Measurements from ENCODE around the gene TCF12.

The TCF12 gene

GRCh38 chr15:57321973-57322601, 403.6 kb downstream of the TCF12 start:
- DNase-seq (ENCODE audit: low read depth) = no peak

DNA sequence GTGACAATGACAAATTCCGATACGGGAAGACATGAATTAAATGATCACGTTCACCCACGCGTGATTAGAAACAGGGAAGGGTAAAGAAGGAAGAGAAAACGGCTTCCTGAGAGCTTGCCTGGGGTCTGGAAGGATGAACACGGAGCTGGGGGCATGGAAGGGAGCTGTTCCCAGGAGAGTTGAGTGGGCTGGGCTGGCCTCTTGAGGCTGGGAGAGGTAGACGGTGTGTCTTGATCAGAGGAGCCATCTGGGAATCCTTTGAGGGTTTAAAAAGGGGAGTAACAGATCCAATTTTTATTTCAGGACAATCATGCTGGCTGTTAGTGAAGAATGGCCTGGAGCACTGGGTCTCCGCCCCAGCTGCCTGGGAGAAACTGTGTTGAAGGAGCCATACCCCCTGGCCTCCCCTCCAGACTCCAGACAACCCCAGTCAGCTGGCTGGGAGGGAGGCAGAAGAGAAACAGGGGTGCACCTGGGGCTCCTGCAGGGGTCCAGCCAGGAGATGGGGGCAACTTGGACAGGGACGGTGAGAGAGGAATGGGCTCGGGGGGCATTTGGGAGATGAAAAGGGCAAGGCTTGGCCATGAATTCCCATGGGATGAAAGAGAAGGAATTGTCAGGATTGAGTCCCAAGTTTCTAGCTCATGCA, 404.3 kb downstream of the TCF12 start:
- no peak for DNase-seq (ENCODE audit: low read depth)

- DNase-seq (ENCODE audit: low read depth) = no peak
Measured at GRCh38 chr15:57323299-57323805, 404.9 kb downstream of the TCF12 start.

- no peak for DNase-seq (ENCODE audit: low read depth)
Measured at GRCh38 chr15:57323806-57324589, 405.6 kb downstream of the TCF12 start.

DNA sequence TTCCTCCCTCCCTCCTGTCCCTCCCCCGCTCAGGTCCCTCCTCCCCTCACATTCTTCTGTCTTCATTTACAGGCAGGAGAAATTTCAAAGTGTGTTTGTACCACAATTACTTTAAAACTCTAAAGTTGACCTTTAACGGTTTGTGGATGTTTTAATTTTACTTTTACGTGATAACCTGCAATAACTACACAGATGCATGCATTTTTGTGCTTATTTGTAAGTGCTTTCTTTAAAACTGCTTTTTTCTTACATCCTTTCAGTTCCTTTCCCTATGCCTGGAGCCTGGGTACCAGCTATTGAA, 406.1 kb downstream of the TCF12 start:
- no peak for DNase-seq (ENCODE audit: low read depth)

DNA sequence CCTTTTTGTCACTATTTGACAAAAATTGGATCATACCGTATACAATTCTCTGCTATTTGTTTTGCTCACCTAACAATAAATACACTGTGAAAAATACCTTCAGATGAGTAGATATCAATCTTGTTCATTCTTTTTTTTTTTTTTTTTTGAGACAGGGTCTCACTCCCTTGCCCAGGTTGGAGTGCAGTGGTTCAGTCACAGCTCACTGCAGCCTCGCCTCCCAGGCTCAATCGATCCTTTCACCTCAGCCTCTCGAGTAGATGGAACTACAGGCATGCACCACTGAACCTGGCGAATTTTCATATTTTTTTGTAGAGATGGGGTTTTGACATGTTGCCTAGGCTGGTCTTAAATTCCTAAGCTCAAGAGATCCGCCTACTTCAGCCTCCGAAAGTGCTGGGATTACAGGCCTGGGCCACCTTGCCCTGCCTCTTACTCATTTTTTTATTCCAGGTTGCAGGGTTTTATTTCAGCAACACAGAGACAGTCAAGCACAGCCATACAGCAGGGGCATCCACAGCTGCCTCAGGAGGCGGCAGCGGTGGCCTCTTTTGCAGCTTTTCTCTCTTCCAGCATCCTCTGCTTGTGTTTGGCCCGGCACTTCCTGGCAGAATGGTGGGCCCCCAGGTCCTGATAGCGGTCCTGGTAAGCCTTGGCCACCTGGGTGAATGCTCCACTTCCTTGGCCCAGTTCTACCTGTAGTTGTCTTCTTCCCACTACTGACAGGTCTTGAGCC, 406.7 kb downstream of the TCF12 start:
- DNase-seq (ENCODE audit: low read depth) = no peak

DNA sequence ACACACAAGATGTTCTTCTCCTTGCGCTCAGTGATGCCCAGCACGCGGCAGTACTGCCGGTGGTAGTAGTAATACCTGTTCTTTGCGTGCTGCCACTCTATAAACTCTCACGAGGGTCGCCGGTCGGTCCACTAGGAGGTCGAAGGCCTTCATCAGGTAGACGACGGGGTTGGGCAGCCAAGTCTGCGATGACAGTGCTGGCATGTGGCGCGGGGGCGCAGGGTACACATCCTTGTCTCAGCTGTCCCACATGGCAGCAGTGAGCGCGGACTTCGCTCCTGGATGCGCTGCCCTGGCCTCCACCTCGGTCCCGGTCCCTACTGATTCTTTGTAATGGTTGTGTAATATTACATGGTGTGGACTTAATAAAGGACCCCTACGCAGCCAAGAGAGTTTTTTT, 407.8 kb downstream of the TCF12 start:
- DNase-seq (ENCODE audit: low read depth) = no peak

GRCh38 chr15:57327985-57328471, 409.6 kb downstream of the TCF12 start:
- no peak for DNase-seq (ENCODE audit: low read depth)

GRCh38 chr15:57328479-57328878, 410.0 kb downstream of the TCF12 start:
- DNase-seq (ENCODE audit: low read depth) = no peak

DNA sequence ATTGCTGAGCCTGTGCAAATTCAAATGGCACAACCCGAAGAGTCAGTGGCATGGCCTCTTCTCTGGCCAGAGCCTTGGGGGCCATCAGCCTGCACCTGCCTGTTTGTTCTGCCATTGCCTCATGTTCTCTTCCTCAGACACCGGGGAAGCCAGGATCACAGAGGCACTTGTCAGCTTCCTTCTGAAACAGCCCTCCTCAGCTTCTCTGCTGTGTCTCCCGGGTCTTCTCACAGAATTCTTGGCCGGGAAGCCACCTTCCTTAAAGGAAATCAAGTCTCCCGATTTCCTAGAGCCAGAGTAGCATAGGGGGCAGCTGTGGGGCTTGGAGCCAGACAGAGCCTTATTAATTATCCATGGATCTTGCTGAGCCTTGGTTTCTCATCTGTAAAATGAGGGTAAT, 410.5 kb downstream of the TCF12 start:
- no peak for DNase-seq (ENCODE audit: low read depth)

- no peak for DNase-seq (ENCODE audit: low read depth)
Measured at GRCh38 chr15:57329582-57330367, 411.3 kb downstream of the TCF12 start.

- DNase-seq (ENCODE audit: low read depth) = no peak
Measured at GRCh38 chr15:57330619-57331340, 412.3 kb downstream of the TCF12 start.

GRCh38 chr15:57332326-57332725, 413.9 kb downstream of the TCF12 start:
- DNase-seq (ENCODE audit: low read depth) = no peak

- no peak for DNase-seq (ENCODE audit: low read depth)
Measured at GRCh38 chr15:57333487-57333886, 415.0 kb downstream of the TCF12 start.

- DNase-seq (ENCODE audit: low read depth) = no peak
Measured at GRCh38 chr15:57334257-57334656, 415.8 kb downstream of the TCF12 start.

DNA sequence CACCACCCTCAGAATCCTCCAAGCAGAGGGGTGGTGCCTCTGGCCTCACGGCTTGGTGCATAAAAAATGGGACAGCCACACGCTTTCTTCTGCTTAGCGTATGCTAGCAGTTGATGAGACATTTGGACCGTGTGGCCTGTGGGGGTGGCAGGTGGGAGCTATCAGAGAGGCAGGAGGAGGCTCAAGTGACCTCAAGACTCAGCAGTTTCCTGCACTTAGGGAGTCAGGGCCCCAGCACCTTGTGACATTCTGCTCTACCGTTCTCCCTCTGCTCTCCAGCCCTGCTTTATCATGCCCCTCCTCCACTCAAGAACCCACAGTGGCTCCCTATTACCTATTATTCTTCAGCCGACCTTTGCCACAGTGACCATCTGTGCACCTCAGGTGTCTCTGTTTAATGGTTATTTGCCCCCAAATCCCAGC, 416.9 kb downstream of the TCF12 start:
- DNase-seq (ENCODE audit: low read depth) = no peak

DNA sequence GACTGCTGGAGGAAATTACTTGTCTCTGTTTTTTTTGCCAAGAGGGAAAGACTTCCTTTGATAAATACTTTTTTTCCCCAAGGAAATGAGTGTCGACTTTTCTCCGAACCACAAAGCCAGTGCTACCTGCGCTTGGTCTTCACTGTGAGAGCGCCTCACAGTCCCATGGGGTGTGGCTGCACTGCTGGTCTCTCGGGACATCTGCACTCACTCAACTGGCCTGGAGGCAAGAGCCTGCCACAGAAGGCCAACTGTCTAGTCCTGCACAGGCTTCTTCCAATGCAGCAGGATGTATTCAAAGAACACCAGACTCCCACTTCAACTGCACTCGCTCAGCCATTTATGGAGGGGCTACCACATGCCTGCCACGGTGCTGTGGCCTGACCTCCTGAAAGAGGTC, 417.3 kb downstream of the TCF12 start:
- no peak for DNase-seq (ENCODE audit: low read depth)

DNA sequence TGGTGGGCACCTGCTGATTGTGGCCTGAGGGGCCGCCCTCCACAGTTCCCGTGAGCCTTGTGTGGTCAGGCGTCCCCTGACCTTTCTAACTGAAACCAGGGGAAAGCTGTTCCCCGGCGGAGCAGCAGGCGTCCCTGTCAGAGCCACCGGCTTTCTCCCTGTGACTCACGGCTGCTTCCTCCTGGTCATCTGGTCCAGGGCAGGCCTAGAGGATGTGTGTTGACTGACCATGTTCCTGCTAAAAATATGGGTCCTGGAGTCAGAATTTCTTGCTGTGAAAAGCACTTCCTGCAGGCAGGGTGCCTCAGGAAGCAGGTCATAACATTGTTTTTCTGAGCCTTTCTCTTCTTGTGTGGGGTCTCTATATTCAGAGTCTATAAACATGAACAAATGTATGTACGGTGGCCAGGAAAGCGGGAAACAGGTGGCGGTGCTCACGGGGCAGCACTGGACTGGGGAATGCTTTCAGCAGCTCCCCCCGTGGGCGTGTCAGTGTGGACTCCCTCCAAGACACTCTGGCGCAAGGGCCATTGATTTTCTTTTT, 419.5 kb downstream of the TCF12 start:
- DNase-seq (ENCODE audit: low read depth) = no peak

DNA sequence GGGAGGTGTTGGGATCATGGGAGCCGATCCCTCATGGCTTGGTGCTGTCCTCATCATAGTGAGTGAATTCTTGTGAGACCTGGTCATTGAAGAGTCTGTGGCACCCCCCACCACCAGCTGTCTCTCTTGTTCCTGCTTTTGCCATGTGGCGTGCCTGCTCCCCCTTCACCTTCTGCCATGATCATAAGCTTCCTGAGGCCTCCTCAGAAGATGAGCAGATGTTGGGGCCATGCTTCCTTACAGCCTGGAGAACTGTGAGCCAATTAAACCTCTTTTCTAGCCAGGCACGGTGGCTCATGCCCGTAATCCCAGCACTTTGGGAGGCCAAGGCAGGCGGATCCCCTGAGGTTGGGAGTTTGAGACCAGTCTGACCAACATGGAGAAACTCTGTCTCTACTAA, 420.9 kb downstream of the TCF12 start:
- DNase-seq (ENCODE audit: low read depth) = no peak
